ENCODE data around the gene ZNF536.

The ZNF536 gene

GRCh38 chr19:30371960-30372824 lies at the start of gene ZNF536:
Gene ZNF536, plus strand, starts transcription at chr19:30372384. Its CDS starts 71,179 bp downstream, at chr19:30443563.
- no peak within 1 kb of the TSS for H3K27ac ChIP-seq (ENCODE audit: low read depth, low read length)
- no peaks in the 10 kb centered on the region for H3K79me2 ChIP-seq (ENCODE audit: control insufficient read depth, insufficient read depth, low read length, unreplicated experiment)
- no peaks in the 10 kb centered on the region for H3K36me3 ChIP-seq (ENCODE audit: insufficient read depth, low read length)
- peaks cover 12% of the 10 kb centered on the region; the same call in 1 of the 2 replicates for H3K27me3 ChIP-seq (ENCODE audit: insufficient read depth, low read length)
- no peak within 1 kb of the TSS for H2AFZ ChIP-seq (ENCODE audit: low read length, unreplicated experiment)
- H3K4me3 ChIP-seq (ENCODE audit: low read depth, low read length): no peak within 1 kb of the TSS
- H3K4me1 ChIP-seq (ENCODE audit: control insufficient read depth, insufficient read depth, low read length, unreplicated experiment): no peaks in the 10 kb centered on the region

GRCh38 chr19:30322641-30323320 lies 49.4 kb upstream of the ZNF536 start:
- H3K4me1 ChIP-seq (ENCODE audit: control insufficient read depth, insufficient read depth, low read length, unreplicated experiment): no peaks in the 10 kb centered on the region
- no peaks in the 10 kb centered on the region for H3K79me2 ChIP-seq (ENCODE audit: control insufficient read depth, insufficient read depth, low read length, unreplicated experiment)
- no peaks in the 10 kb centered on the region for H3K36me3 ChIP-seq (ENCODE audit: insufficient read depth, low read length)
- no peak overlapping the region for H3K27ac ChIP-seq (ENCODE audit: low read depth, low read length)
- no peak overlapping the region for H2AFZ ChIP-seq (ENCODE audit: low read length, unreplicated experiment)
- H3K4me3 ChIP-seq (ENCODE audit: low read depth, low read length): no peak overlapping the region
- no peaks in the 10 kb centered on the region for H3K27me3 ChIP-seq (ENCODE audit: insufficient read depth, low read length)

- Histone ChIP-seq H3K36me3 (ENCODE audit: insufficient read depth, low read length) (no peaks in the 10 kb centered on the region), H3K79me2 (ENCODE audit: control insufficient read depth, insufficient read depth, low read length, unreplicated experiment) (no peaks in the 10 kb centered on the region), H3K27me3 (ENCODE audit: insufficient read depth, low read length) (no peaks in the 10 kb centered on the region), H3K27ac (ENCODE audit: low read depth, low read length) (no peak overlapping the region), H3K4me1 (ENCODE audit: control insufficient read depth, insufficient read depth, low read length, unreplicated experiment) (no peaks in the 10 kb centered on the region), H3K4me3 (ENCODE audit: low read depth, low read length) (no peak overlapping the region), H2AFZ (ENCODE audit: low read length, unreplicated experiment) (no peak overlapping the region)
These were observed 48.3 kb upstream of the ZNF536 start for GRCh38 chr19:30323904-30324303.

- Histone ChIP-seq H3K79me2 (ENCODE audit: control insufficient read depth, insufficient read depth, low read length, unreplicated experiment) (no peaks in the 10 kb centered on the region), H2AFZ (ENCODE audit: low read length, unreplicated experiment) (no peak overlapping the region)
These were observed 47.2 kb upstream of the ZNF536 start for GRCh38 chr19:30324982-30325381.

GRCh38 chr19:30325676-30326392 lies 46.4 kb upstream of the ZNF536 start:
- no peaks in the 10 kb centered on the region for H3K36me3 ChIP-seq (ENCODE audit: insufficient read depth, low read length)
- H3K4me3 ChIP-seq (ENCODE audit: low read depth, low read length): no peak overlapping the region
- H3K79me2 ChIP-seq (ENCODE audit: control insufficient read depth, insufficient read depth, low read length, unreplicated experiment): no peaks in the 10 kb centered on the region
- H2AFZ ChIP-seq (ENCODE audit: low read length, unreplicated experiment): no peak overlapping the region
- H3K27ac ChIP-seq (ENCODE audit: low read depth, low read length): no peak overlapping the region
- no peaks in the 10 kb centered on the region for H3K4me1 ChIP-seq (ENCODE audit: control insufficient read depth, insufficient read depth, low read length, unreplicated experiment)
- H3K27me3 ChIP-seq (ENCODE audit: insufficient read depth, low read length): no peaks in the 10 kb centered on the region

More at GRCh38 chr19:30324982-30325381, 47.2 kb upstream of the ZNF536 start:
- Histone ChIP-seq H3K4me3 (ENCODE audit: low read depth, low read length) (no peak overlapping the region), H3K27ac (ENCODE audit: low read depth, low read length) (no peak overlapping the region), H3K27me3 (ENCODE audit: insufficient read depth, low read length) (no peaks in the 10 kb centered on the region), H3K4me1 (ENCODE audit: control insufficient read depth, insufficient read depth, low read length, unreplicated experiment) (no peaks in the 10 kb centered on the region), H3K36me3 (ENCODE audit: insufficient read depth, low read length) (no peaks in the 10 kb centered on the region)

- Histone ChIP-seq H3K4me3 (ENCODE audit: low read depth, low read length) (no peak overlapping the region), H3K4me1 (ENCODE audit: control insufficient read depth, insufficient read depth, low read length, unreplicated experiment) (no peaks in the 10 kb centered on the region), H3K79me2 (ENCODE audit: control insufficient read depth, insufficient read depth, low read length, unreplicated experiment) (no peaks in the 10 kb centered on the region), H3K27me3 (ENCODE audit: insufficient read depth, low read length) (no peaks in the 10 kb centered on the region), H3K36me3 (ENCODE audit: insufficient read depth, low read length) (no peaks in the 10 kb centered on the region), H3K27ac (ENCODE audit: low read depth, low read length) (no peak overlapping the region), H2AFZ (ENCODE audit: low read length, unreplicated experiment) (no peak overlapping the region)
These were observed 45.8 kb upstream of the ZNF536 start for GRCh38 chr19:30326393-30326710.

- Histone ChIP-seq H3K36me3 (ENCODE audit: insufficient read depth, low read length) (no peaks in the 10 kb centered on the region), H2AFZ (ENCODE audit: low read length, unreplicated experiment) (no peak overlapping the region), H3K27ac (ENCODE audit: low read depth, low read length) (no peak overlapping the region), H3K4me3 (ENCODE audit: low read depth, low read length) (no peak overlapping the region), H3K4me1 (ENCODE audit: control insufficient read depth, insufficient read depth, low read length, unreplicated experiment) (no peaks in the 10 kb centered on the region), H3K27me3 (ENCODE audit: insufficient read depth, low read length) (no peaks in the 10 kb centered on the region), H3K79me2 (ENCODE audit: control insufficient read depth, insufficient read depth, low read length, unreplicated experiment) (no peaks in the 10 kb centered on the region)
These were observed 44.9 kb upstream of the ZNF536 start for GRCh38 chr19:30327331-30327730.

GRCh38 chr19:30328096-30328495 lies 44.1 kb upstream of the ZNF536 start:
- H3K79me2 ChIP-seq (ENCODE audit: control insufficient read depth, insufficient read depth, low read length, unreplicated experiment): no peaks in the 10 kb centered on the region
- H3K4me3 ChIP-seq (ENCODE audit: low read depth, low read length): no peak overlapping the region
- H3K36me3 ChIP-seq (ENCODE audit: insufficient read depth, low read length): no peaks in the 10 kb centered on the region
- no peaks in the 10 kb centered on the region for H3K4me1 ChIP-seq (ENCODE audit: control insufficient read depth, insufficient read depth, low read length, unreplicated experiment)
- H3K27ac ChIP-seq (ENCODE audit: low read depth, low read length): no peak overlapping the region
- no peak overlapping the region for H2AFZ ChIP-seq (ENCODE audit: low read length, unreplicated experiment)
- H3K27me3 ChIP-seq (ENCODE audit: insufficient read depth, low read length): no peaks in the 10 kb centered on the region

- Histone ChIP-seq H3K4me1 (ENCODE audit: control insufficient read depth, insufficient read depth, low read length, unreplicated experiment) (no peaks in the 10 kb centered on the region), H3K36me3 (ENCODE audit: insufficient read depth, low read length) (no peaks in the 10 kb centered on the region), H3K4me3 (ENCODE audit: low read depth, low read length) (no peak overlapping the region), H2AFZ (ENCODE audit: low read length, unreplicated experiment) (no peak overlapping the region), H3K27ac (ENCODE audit: low read depth, low read length) (no peak overlapping the region), H3K79me2 (ENCODE audit: control insufficient read depth, insufficient read depth, low read length, unreplicated experiment) (no peaks in the 10 kb centered on the region), H3K27me3 (ENCODE audit: insufficient read depth, low read length) (no peaks in the 10 kb centered on the region)
These were observed 41.9 kb upstream of the ZNF536 start for GRCh38 chr19:30330266-30330665.

GRCh38 chr19:30332445-30333234 lies 39.5 kb upstream of the ZNF536 start:
- no peak overlapping the region for H3K4me3 ChIP-seq (ENCODE audit: low read depth, low read length)
- H3K27ac ChIP-seq (ENCODE audit: low read depth, low read length): no peak overlapping the region
- H3K4me1 ChIP-seq (ENCODE audit: control insufficient read depth, insufficient read depth, low read length, unreplicated experiment): no peaks in the 10 kb centered on the region
- H3K79me2 ChIP-seq (ENCODE audit: control insufficient read depth, insufficient read depth, low read length, unreplicated experiment): no peaks in the 10 kb centered on the region
- no peak overlapping the region for H2AFZ ChIP-seq (ENCODE audit: low read length, unreplicated experiment)
- H3K36me3 ChIP-seq (ENCODE audit: insufficient read depth, low read length): no peaks in the 10 kb centered on the region
- H3K27me3 ChIP-seq (ENCODE audit: insufficient read depth, low read length): no peaks in the 10 kb centered on the region

All from ACC112 (cell line).